Thoracic aorta (tissue), 2 donors: ENCODE results near the gene CACNA2D3. TPM values are rescaled to one million over a fixed set of nuclear protein-coding genes. Genes with fewer than 3 reads are reported as not detected.

Source experiments
- ATAC-seq: fragments of 150-250 bp; one replicate; pipeline ENCODE4 v1.8.0; 2017; ENCODE audit warnings: low read depth; ENCODE audit not compliant: insufficient number of reproducible peaks, low FRiP score
- DNase-seq: peaks from one replicate; pipeline ENCODE4 v3.0.0-alpha.2; 2020; ENCODE audit warnings: low spot score
- H3K27ac ChIP-seq, 2 donors: fragments of 200-600 bp; sonication (generic); 1 replicate in 1 of 2; 2 replicates in 1 of 2; pipeline ENCODE4 v1.5.1; 2016; ENCODE audit warnings: mild to moderate bottlenecking in 2 of 2, moderate library complexity in 2 of 2
- H3K27me3 ChIP-seq: fragments of 200-600 bp; sonication (generic); replicated peaks from 2 replicates; pipeline ENCODE4 v1.6.0; 2016; ENCODE audit warnings: mild to moderate bottlenecking; ENCODE audit not compliant: insufficient read depth
- H3K36me3 ChIP-seq: fragments of 200-600 bp; sonication (generic); one replicate; pipeline ENCODE4 v1.5.1; 2016
- H3K4me1 ChIP-seq, 2 donors: fragments of 200-600 bp; sonication (generic); 1 replicate in 1 of 2; 2 replicates in 1 of 2; pipeline versions ENCODE4 v1.5.1 to v1.6.0; 2016; ENCODE audit warnings: low read depth in 2 of 2, mild to moderate bottlenecking in 1 of 2; ENCODE audit not compliant: control insufficient read depth in 1 of 2
- H3K4me3 ChIP-seq: fragments of 200-600 bp; sonication (generic); 2 replicates; pipeline ENCODE4 v1.5.1; 2016; ENCODE audit warnings: mild to moderate bottlenecking
- H3K9me3 ChIP-seq: fragments of 200-600 bp; sonication (generic); 2 replicates; pipeline ENCODE4 v1.5.1; 2016
- CTCF ChIP-seq: fragments of 200-600 bp; sonication (generic); IDR thresholded peaks from one replicate; pipeline ENCODE4 v1.5.1; 2019; ENCODE audit warnings: antibody characterized with exemption
- total RNA-seq, 2 donors: library from RNA; depleted of rRNA; stranded (reverse); fragments of >200 nt; gene quantifications; one replicate each; pipeline versions ENCODE4 v1.1.0 to v1.2.3, GENCODE V29; 2016

The CACNA2D3 gene
- total RNA-seq, 2 donors from 2014 or later, result 3.2 to 4.0 TPM

- Histone ChIP-seq H3K4me3 (no peak overlapping the region), H3K27ac (no peak overlapping the region), H3K4me1 (no peaks in the 10 kb centered on the region), H3K36me3 (no peaks in the 10 kb centered on the region), H3K27me3 (no peaks in the 10 kb centered on the region), H3K9me3 (no peaks in the 10 kb centered on the region)
- DNase-seq (no peak), ATAC-seq (no peak)
- TF ChIP-seq CTCF, result no peak
Measured at GRCh38 chr3:54536450-54536849, 414.1 kb downstream of the CACNA2D3 start.

DNA sequence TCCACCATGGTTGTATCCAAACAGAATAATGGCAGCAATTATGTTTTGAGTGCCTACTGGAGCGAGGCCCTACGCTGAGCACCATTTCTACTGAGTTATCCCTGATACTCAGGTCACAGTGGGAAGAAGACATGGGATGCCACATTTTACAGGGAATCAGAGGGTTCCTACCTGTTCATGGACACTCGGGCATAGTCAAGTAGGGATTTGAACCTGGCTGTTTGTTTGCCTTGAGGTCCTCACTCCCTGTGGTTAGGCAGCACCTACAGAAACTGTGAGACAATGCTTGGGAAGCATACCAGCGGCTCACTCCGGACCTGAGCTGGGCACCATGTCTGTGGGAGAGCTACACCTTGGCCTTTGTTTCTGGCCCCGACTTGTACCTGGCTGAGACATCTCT, 415.2 kb downstream of the CACNA2D3 start:
- H3K27me3 ChIP-seq, result no peaks in the 10 kb centered on the region
- H3K4me3 ChIP-seq, result no peak overlapping the region
- H3K9me3 ChIP-seq, result no peaks in the 10 kb centered on the region
- H3K27ac ChIP-seq, result no peak overlapping the region
- DNase-seq (no peak), ATAC-seq (no peak)
- no peaks in the 10 kb centered on the region for H3K4me1 ChIP-seq
- TF ChIP-seq CTCF, result no peak
- H3K36me3 ChIP-seq, result no peaks in the 10 kb centered on the region

DNA sequence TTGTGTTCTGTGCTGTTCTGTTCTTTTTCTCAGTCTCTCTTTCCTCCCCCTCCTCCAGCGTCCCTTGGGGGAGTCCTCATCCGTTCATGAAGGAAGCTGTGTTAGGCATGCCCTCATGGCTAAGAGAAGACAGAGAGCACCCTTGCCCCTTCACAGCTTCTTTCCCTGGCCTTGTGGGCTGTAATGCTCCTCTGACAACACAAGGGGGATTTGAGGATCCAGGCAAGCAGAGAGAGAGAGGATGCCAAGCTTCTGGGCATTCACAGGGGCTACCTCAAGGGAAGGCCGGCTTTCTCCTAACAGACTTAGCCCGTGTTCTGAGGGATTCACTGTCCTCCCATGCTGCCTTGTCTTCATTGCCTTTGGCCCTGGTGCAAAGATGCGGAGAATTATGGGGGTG, 416.0 kb downstream of the CACNA2D3 start:
- ATAC-seq (no peak), DNase-seq (no peak)
- Histone ChIP-seq H3K36me3 (no peaks in the 10 kb centered on the region), H3K4me1 (no peaks in the 10 kb centered on the region), H3K9me3 (no peaks in the 10 kb centered on the region), H3K4me3 (no peak overlapping the region), H3K27ac (no peak overlapping the region), H3K27me3 (no peaks in the 10 kb centered on the region)
- TF ChIP-seq CTCF, result no peak

GRCh38 chr3:54541369-54541768, 419.0 kb downstream of the CACNA2D3 start:
- DNase-seq, result no peak
- no peaks in the 10 kb centered on the region for H3K36me3 ChIP-seq

DNA sequence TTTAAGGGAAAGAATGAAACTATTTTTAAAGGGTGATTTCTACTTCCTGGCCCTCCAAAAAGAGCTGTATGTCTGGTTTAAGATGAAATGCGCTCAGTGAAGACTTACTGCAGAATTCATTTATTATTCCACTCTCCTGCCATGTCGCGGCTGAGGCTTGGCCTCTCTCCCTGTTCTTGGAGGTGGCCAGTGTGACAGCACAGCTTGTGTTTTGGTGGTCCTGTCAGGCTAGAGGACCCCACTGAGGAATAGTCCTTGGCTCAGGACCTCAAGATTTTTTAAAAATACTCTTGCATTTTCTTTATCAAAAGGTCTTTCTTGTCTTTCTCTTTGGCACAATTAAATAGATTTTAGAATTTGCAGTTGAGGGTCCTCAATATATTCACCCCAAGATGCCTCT, 421.1 kb downstream of the CACNA2D3 start:
- no peak for TF ChIP-seq CTCF

More at GRCh38 chr3:54541369-54541768, 419.0 kb downstream of the CACNA2D3 start:
- Histone ChIP-seq H3K4me3 (no peak overlapping the region), H3K27me3 (no peaks in the 10 kb centered on the region), H3K27ac (no peak overlapping the region), H3K9me3 (no peaks in the 10 kb centered on the region), H3K4me1 (no peaks in the 10 kb centered on the region)
- TF ChIP-seq CTCF, result no peak
- no peak for ATAC-seq

More for the DNA sequence above, 421.1 kb downstream of the CACNA2D3 start:
- Histone ChIP-seq H3K4me1 (peaks cover 0 to 6% of the 10 kb centered on the region in 2 donors), H3K4me3 (no peak overlapping the region), H3K27ac (no peak overlapping the region), H3K27me3 (no peaks in the 10 kb centered on the region), H3K9me3 (no peaks in the 10 kb centered on the region), H3K36me3 (no peaks in the 10 kb centered on the region)
- no peak for ATAC-seq
- DNase-seq, result no peak
